Measurements from ENCODE around the gene FOXM1.
"Not testable (repeated sequence)": the region's sequence is repeated elsewhere in the genome, so short reads cannot be mapped to it uniquely, and the experiment has no call there.

FOXM1 gene

DNA sequence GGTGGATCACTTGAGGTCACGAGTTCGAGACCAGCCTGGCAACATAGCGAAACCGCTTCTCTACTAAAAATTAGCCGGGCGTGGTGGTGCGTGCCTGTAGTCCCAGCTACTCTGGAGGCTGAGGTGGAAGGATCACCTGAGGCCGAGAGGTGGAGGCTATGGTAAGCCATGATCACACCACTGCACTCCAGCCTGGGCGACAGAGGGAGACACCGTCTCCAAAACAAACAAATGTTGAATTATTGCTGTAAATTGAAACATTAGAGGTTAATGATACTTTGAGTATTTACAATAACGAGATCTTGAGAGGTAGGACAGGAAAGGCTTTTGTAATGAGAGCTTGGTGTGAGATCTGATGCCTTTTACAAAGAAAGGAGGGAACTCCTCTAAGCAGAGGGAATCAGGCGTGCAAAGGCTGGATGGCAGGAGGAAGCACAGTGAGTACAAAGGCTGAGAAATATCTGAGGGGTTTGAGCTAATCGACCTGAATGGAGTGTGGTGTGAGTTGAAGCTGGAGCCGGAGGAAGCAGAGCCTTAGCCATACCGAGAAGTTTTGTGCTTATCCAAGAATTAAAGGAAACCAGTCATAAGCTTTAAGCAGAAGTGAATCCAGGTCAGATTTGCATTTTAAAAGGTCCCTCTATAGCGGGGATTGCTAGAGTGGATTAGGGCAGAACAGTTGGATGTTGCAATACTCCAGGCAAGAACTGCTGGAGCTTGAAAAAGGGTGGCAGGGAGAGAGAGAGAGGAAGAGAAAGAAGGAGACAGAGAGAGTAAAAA is 1.2 kb upstream of the FOXM1 start:
- peak in 1 of 2 experiments; percentile 19 for DNase-seq

DNA sequence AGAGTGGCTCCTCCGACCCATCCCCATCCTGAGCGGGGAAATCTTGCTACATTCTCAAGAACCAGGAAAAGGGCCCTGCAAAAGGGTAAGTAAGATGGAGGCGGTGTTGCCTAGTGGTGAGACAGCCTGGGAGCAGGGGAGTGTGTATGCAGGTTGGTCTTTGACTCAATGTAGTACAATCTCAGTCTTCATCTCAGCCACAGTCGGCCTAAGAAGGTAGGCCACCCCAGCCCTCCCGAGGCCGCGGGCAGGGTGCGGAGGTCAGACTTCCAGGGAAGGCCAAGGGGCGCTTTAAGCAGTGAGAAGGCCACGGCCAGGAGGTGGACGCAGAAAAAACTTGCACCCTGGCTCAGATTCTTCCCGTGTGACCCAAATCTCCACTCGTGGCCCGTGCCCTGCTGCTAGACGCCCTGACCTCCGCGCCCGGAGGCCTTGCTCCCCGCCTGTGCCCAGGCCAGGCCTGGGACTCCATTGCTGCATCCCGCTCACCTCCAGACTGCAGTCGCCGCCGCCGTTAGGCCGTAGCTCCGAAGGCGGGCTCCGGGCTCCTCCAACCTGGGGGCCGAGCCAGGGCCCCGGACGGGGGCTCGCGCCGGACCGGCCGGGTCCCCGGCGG is 435 bp downstream of the FOXM1 start:
- DNase-seq: peak in 1 of 2 experiments; percentile 16

GRCh38 chr12:2868986-2869632 is 7.9 kb downstream of the FOXM1 start:
- not testable (repeated sequence) for DNase-seq

- no peak for DNase-seq
Measured at GRCh38 chr12:2864198-2864597, 12.8 kb downstream of the FOXM1 start.

DNA sequence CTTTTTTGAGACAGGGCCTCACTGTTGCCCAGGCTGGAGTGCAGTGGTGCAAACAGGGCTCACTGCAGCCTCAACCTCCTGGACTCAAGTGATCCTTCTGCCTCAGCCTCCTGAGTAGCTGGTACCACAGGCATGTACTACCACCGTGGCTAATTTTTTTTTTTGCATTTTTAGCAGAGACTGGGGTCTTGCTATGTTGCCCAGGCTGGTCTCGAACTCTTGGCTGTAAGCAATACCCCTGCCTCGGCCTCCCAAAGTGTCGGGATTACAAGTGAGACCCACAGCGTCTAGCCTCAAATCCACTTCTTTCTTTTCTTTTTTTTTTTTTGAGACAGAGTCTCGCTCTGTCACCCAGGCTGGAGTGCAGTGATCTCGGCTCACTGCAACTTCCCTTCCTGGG is 13.6 kb downstream of the FOXM1 start:
- DNase-seq: not testable (repeated sequence)

GRCh38 chr12:2862876-2863275 is 14.1 kb downstream of the FOXM1 start:
- DNase-seq: no peak

- no peak for DNase-seq
Measured at GRCh38 chr12:2860170-2860569, 16.8 kb downstream of the FOXM1 start.

GRCh38 chr12:2858944-2859421 is 18.0 kb downstream of the FOXM1 start:
- DNase-seq: no peak

DNA sequence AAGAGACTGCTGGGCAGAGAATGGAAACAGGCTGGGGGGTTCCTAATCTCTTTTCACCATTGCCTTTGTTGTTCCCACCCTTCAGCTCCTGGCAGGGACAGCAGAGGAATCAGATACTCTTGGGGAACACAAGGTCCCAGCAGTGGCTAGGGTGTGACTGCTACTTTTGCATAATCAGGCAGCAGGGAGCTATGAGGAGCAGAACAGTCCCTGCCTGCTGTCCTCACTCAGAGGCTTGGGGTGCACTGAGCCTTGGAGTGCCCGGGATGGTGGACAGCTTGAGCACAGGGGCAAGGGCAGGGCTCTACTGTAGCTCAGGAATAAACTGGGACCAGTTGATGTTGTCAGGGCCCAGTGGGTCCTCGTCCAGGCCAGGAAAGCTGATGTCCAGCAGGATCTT is 18.6 kb downstream of the FOXM1 start:
- no peak for DNase-seq

DNA sequence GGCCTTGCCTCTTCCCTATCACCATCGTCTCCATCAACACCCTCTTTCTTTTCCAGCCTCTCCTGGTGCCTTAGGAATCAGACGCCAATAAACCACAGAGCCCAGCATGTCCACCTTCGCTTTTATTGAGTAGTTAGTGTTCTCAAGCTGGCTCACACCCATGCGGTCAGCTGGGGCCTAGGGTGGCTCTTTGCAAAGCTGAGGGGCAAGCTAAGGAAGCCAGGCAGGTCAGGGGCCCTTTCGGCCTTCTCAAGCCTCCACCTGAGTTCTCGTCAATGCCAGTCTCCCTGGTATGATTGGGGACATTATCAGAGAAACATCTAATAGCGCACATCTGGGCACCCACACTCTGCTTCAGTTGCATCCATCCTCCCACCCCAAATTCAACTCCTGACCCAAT is 19.4 kb downstream of the FOXM1 start:
- no peak for DNase-seq

DNA sequence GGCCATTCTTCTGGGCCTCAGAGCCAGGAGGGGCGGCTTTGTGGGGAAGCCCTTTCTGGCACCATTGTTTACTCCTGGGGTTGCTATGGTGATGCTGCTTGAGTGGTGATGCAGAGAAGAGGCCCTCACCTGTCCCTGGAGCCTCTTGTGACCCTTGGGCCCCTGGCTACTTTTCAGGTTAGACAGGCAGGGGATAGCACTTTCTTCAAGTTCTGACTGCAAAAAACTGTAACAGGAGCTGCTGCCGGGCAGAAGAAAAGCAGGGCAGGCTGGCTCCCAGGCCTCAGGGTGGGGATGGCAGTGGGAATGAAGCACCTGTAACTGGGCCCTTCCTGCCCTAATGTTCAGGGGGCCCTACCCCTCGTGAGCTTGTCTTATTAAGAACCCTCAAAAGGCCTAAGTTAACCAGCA is 19.9 kb downstream of the FOXM1 start, which contains the start of gene TEX52:
Gene TEX52 (minus strand): TSS at position 19 of the 411 bp plus-strand sequence. CDS start 13 bp downstream, at position 6.
- DNase-seq: no peak

DNA sequence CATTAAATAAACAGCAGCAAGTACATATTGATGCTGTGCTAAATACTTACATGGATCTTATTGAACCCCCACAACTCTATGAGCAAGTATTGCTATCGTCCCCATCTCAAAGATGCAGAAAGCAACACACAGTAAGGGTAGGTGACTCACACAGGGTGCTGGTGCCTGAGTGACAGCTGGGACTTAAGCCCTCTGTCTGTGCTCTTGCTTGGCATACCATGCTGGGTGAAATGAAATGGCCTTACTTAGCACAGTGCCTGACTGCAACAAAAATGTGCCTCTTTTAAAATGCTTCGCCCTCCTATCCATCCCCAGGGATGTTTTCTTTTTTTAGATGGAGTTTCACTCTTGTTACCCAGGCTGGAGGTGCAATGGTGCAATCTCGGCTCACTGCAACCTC is 20.9 kb downstream of the FOXM1 start:
- no peak for DNase-seq

DNA sequence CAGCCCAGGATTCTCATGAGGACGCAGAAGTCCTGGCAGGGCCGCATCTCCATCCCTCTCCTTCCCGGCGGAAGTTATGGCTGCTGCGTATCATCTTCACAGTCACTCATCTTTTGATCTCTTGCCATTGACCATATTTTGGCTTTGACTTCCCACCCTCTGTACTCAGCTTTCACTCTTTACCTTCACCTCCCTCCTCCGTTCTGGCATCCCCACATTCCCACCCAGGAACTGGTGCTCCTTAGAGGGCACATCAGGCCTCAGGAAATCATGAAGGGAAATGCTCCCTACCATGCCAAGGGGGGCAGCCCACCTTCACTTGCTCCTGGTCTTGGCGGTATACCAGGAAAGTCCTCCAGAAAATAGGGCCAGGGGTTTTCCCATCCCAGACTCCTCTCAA is 21.4 kb downstream of the FOXM1 start:
- DNase-seq: no peak

DNA sequence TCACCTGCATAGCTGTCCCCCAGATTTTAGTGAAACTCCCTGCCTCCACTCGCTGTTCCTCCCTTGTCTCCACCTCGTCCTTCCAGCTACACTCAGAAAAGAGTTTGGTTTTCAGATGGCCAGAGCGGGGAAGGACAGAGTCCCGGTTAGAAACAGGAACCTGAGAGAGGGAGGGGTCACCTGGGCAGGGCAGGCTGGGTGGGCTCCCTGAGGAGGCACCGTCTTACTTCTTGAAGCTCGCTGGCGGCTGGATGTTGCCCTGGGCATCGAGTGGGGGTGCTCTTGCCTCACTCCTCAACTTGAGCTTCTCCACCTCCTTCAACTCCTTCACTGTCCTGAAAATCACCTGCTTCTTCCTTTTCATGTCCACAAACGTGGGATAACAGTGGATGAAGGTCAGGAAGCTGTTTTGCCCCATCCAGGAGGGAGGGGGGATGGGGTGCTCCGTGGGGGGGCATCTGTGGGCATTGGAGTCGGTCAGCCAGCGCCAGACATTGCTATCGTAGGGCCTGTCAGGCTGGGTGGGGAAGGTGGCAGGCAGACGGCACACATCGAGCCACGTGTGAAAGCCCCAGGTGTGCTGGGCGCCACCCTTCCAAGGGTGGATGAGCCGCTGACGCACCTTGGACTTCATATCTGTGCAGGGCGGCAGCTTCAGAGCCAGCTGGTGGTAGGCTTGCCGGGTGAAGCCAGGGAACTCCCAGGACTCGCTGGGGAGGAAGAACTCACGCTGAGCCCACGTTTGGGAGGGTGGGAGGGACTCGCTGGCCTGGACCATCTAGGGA is 22.1 kb downstream of the FOXM1 start:
- DNase-seq: no peak

DNA sequence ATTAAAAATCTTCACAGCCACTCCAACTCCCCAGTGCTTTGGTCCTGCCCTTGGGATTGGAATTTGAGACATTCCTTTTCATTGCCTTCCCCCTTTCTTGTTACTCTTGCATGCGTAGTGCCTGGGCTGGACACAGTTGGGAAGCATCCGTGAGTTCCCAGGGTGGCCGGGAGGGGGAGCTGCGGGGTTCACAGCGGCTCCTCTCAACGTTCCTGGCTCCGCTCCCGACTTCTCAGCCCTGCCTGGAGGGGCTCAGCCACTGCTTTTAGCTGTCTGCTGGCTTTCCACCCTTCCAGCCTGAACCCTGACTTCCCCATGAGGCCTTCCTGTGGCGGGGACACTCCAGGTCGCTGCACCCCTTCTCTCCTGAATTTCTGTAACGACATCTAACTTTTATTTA is 23.3 kb downstream of the FOXM1 start:
- peak in 1 of 2 experiments; percentile 17 for DNase-seq

DNA sequence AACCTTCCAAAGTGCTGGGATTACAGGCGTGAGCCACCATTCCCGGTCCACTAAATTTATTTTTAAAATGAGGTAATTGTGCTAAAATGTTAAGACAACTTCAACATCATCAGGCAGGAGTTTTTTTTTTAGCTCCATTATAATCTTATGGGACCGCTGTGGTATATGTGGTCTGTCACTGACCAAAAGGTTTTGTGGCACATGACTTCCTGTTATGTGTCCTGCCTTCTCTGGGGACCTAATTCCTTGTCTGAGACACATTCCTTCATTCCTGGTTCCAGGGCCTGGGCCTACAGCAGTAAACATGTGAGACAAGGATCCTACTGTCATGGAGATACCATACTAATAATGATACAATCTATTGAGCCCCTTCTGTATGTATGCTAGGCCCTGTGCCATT is 25.0 kb downstream of the FOXM1 start:
- DNase-seq: no peak

DNA sequence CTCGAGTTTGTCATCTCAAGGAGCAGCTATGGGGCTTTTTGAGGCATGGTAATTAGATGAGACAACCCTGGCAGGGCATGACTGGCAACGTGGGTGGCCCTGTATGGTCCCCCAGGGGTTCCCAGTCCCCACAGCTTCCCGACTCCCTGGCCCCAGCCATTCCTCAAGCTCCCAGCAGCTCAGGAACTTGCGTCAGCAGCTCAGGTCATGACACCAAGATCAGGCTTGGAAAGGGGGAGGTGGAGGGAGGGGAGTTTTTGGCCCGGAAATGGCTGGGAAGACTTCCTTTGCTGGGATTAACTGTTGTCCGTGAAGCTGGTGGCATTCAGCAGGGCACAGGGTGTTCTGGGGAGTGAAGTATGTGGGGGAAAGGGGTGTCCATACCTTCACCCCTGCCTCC is 31.7 kb downstream of the FOXM1 start:
- no peak for DNase-seq

GRCh38 chr12:2844786-2845185 is 32.2 kb downstream of the FOXM1 start:
- DNase-seq: no peak

- DNase-seq: no peak
Measured at GRCh38 chr12:2842948-2843347, 34.0 kb downstream of the FOXM1 start.

GRCh38 chr12:2841056-2841650 is 35.8 kb downstream of the FOXM1 start:
- DNase-seq: no peak

DNA sequence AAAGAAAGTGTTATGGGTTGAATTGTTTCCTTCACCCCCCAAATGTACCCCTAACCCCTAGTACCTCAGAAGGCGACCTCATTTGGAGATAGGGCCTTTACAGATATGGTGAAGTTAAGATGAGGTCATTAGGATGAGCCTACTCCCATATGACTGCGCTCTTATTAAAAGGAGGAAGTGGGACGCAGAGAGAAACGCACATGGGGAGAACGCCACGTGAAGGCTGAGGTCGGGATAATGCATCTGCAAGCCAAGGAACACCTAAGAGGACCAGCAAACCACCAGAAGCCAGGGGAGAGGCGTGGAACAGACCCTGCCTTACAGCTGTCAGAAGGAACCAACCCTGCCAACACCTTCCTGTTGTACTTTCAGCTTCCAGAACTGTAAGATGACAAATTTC is 40.4 kb downstream of the FOXM1 start:
- no peak for DNase-seq

GRCh38 chr12:2835691-2836403 is 41.1 kb downstream of the FOXM1 start:
- no peak for DNase-seq
